Measurements from ENCODE around the gene PLA2G4A.

The PLA2G4A gene

GRCh38 chr1:186977266-186977957, 148.7 kb downstream of the PLA2G4A start:
- DNase-seq (ENCODE audit: low read depth), result no peak
- TF ChIP-seq, protein P1, sequence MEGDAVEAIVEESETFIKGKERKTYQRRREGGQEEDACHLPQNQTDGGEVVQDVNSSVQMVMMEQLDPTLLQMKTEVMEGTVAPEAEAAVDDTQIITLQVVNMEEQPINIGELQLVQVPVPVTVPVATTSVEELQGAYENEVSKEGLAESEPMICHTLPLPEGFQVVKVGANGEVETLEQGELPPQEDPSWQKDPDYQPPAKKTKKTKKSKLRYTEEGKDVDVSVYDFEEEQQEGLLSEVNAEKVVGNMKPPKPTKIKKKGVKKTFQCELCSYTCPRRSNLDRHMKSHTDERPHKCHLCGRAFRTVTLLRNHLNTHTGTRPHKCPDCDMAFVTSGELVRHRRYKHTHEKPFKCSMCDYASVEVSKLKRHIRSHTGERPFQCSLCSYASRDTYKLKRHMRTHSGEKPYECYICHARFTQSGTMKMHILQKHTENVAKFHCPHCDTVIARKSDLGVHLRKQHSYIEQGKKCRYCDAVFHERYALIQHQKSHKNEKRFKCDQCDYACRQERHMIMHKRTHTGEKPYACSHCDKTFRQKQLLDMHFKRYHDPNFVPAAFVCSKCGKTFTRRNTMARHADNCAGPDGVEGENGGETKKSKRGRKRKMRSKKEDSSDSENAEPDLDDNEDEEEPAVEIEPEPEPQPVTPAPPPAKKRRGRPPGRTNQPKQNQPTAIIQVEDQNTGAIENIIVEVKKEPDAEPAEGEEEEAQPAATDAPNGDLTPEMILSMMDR (IDR thresholded peaks at IDR 0.05; ENCODE audit: control insufficient read depth, extremely low read depth, insufficient read depth), result no peak
- no peak overlapping the region for H3K4me3 ChIP-seq (ENCODE audit: low read depth, low read length)

DNA sequence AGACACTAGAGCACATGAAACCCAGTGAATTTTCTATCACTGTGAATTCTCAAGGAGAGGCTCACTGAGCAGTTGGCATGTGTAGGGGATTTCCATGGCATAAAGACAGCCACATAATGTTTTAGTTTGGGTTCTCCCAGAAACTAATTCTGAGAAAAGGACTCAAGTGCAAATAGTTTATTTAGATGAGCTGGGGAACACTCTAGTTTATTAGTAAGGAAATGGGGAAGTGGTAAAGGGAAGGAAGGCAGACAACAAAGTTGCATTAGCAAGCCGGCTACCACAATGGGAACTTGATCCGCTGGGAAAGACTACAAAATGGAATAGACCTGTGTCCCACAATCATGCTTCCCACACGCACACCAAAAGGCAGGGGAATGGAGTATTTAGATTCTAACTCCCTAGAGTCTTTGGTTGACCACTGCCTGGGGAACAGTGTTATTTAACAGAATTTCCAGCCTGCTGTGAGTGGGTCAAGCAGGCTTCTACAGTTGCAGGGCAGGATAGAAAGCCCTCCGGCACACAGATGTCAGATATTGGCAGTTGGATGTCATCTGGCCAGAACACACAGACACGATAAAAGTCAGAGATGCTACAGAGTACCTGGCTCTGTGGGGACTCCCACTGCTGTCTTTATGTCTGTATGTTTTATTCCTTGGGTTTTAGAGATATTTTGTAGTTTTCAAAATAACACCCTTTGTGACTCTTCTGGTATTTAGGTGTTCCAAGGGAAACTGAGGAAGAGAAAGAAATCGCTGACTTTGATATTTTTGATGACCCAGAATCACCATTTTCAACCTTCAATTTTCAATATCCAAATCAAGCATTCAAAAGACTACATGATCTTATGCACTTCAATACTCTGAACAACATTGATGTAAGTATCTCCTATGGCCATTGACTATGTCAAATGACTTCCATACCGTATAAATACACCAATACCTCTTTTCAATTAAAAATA, 150.1 kb downstream of the PLA2G4A start:
- TF ChIP-seq, protein P1 (IDR thresholded peaks at IDR 0.05; ENCODE audit: control insufficient read depth, extremely low read depth, insufficient read depth), result no peak
- no peak overlapping the region for H3K4me3 ChIP-seq (ENCODE audit: low read depth, low read length)
- DNase-seq (ENCODE audit: low read depth), result no peak

DNA sequence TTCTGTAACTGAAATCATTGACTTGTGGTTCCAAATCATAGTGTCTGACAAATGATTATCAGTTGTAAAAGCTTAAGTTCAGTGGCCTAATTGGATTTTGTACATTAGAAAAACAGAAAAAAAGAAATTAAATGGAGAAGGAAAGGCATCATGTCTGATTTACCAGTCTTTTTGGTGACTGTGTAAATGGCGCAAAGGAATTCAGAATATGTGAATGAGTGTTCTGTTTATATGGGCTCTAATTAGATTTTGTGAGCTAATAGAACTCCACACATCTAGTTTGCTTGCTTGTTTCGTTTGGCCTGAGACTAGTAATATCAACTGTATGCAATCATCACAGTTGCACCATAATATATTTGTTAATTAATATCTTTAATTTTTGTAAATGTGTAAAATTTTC, 151.7 kb downstream of the PLA2G4A start:
- TF ChIP-seq, protein P1 (IDR thresholded peaks at IDR 0.05; ENCODE audit: control insufficient read depth, extremely low read depth, insufficient read depth), result no peak
- DNase-seq (ENCODE audit: low read depth), result no peak
- H3K4me3 ChIP-seq (ENCODE audit: low read depth, low read length), result no peak overlapping the region

DNA sequence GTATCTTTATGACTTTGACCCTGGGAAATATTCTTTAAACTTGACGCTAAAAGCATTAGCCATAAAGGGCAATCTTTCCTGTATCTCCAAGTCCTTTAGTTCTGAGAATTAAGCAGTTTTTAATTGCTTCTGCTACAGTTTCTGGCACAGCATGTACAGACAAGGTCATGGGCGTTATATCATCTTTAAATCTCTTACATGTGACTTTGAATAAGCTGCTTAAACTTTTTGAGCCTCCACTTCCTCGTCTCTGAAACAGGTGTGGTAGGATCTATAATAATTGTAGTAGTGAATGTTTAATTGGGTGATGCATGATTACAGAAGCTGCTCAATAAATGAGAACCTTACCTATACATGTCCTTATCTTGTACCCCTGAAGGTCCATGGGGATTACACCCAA, 153.4 kb downstream of the PLA2G4A start:
- TF ChIP-seq, protein P1 (IDR thresholded peaks at IDR 0.05; ENCODE audit: control insufficient read depth, extremely low read depth, insufficient read depth), result no peak
- DNase-seq (ENCODE audit: low read depth), result no peak
- no peak overlapping the region for H3K4me3 ChIP-seq (ENCODE audit: low read depth, low read length)

DNA sequence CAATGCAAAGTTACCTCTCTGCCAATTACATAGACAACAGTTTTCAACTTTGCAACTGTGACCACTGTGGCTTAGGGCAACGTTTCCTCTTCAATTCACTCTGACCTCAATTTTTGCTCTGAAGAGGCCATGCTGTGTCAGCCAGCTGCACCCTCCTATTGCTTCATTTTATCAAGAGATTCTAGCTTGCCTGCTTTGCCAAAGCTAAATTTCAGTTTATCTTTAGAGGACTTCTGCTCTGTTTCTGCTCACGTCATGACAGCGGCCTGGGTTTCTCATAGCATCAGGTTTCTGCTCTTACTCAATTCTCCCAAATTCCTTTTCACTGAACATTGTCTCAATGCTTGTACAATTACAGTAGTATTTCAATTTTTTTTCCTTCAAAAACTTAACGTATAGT, 154.6 kb downstream of the PLA2G4A start:
- TF ChIP-seq, protein P1 (IDR thresholded peaks at IDR 0.05; ENCODE audit: control insufficient read depth, extremely low read depth, insufficient read depth), result no peak
- H3K4me3 ChIP-seq (ENCODE audit: low read depth, low read length), result no peak overlapping the region
- DNase-seq (ENCODE audit: low read depth), result no peak

GRCh38 chr1:186984959-186985358, 156.2 kb downstream of the PLA2G4A start:
- DNase-seq (ENCODE audit: low read depth), result no peak
- TF ChIP-seq, protein P1 (IDR thresholded peaks at IDR 0.05; ENCODE audit: control insufficient read depth, extremely low read depth, insufficient read depth), result no peak

More at GRCh38 chr1:186984959-186985358, 156.2 kb downstream of the PLA2G4A start:
- no peak overlapping the region for H3K4me3 ChIP-seq (ENCODE audit: low read depth, low read length)

All from LNCaP clone FGC (cell line).